Measurements from ENCODE around the gene MMD.

DNA sequence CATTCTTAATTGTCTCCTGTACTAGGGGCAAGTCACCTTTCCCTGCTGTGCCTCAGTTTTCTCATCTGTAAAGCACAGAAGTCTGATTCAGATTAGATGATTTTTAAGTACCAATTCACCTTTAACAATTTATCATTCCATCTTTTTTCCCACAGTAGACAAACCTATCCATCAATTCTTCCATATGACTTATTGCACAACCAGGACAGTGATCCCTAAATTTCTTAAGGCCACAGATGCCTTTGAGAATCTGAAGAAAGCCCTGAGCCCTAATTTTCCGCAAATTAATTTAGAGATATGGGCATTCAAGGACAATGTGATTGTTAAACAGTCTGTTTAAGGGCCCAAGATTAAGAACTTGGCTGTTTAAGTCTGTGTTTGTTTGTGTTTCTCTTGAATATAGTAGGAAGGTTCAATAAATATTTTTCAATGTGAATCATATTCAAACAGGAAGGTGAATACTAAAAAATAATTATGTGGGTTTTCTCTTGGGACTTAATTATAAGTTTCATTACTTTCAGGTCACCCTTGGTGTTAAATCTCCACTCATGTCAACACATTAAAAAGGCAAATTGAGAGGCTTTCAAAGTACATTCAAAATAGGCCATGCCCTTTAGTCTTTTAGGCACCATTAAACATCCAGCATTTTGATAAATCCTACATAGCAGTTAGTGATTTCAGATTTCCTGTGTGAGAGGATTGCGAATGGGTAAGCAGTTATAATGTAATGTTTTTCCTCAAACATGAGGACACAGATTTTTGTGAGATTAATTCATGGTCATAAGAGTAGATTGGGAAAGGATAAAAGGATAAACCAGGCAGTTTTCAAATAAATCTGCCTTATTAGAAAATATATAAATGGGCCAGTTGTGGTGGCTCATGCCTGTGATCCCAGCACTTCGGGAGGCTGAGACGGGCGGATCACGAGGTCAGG lies 34.9 kb upstream of the MMD start:
- TF ChIP-seq STAT5A (IDR thresholded peaks at IDR 0.05; ENCODE audit: borderline replicate concordance, low read length) (no peak), ETV6 (IDR thresholded peaks at IDR 0.05; ENCODE audit: borderline replicate concordance in 1 of 2, low read depth in 2 of 2, low read length in 1 of 2) (no peak), ETV6 (CRISPR knock-in tag; IDR thresholded peaks at IDR 0.05; ENCODE audit: borderline replicate concordance) (no peak), EGR1 (conservative IDR thresholded peaks at IDR 0.05) (no peak), RCOR1 (IDR thresholded peaks at IDR 0.05; ENCODE audit: borderline replicate concordance in 1 of 2, low read depth in 2 of 2, low read length in 2 of 2) (no peak), ZNF707 (CRISPR knock-in tag; conservative IDR thresholded peaks at IDR 0.05) (no peak), PCBP1 (IDR thresholded peaks at IDR 0.05; ENCODE audit: low read depth, low read length, poor library complexity, severe bottlenecking) (no peak), POLR2AphosphoS2 (IDR thresholded peaks at IDR 0.05; ENCODE audit: low read length) (no peak), ZNF121 (CRISPR knock-in tag; conservative IDR thresholded peaks at IDR 0.05) (no peak), BHLHE40 (IDR thresholded peaks at IDR 0.05; ENCODE audit: low read length) (no peak), ESRRA (IDR thresholded peaks at IDR 0.05; ENCODE audit: borderline replicate concordance, low read depth) (no peak), TBL1XR1 (IDR thresholded peaks at IDR 0.05; ENCODE audit: low read length in 2 of 2) (no peak), SMC3 (conservative IDR thresholded peaks at IDR 0.05; ENCODE audit: insufficient read depth, low read depth, low read length) (no peak)
- TF ChIP-seq, protein P1, sequence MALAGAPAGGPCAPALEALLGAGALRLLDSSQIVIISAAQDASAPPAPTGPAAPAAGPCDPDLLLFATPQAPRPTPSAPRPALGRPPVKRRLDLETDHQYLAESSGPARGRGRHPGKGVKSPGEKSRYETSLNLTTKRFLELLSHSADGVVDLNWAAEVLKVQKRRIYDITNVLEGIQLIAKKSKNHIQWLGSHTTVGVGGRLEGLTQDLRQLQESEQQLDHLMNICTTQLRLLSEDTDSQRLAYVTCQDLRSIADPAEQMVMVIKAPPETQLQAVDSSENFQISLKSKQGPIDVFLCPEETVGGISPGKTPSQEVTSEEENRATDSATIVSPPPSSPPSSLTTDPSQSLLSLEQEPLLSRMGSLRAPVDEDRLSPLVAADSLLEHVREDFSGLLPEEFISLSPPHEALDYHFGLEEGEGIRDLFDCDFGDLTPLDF (CRISPR knock-in tag; IDR thresholded peaks at IDR 0.05): no peak

All from K562 (cell line).